Subcutaneous adipose tissue (tissue), 4 donors: Measurements from ENCODE around the gene SLC35F3. TPM values are rescaled to one million over a fixed set of nuclear protein-coding genes. Genes with fewer than 3 reads are reported as not detected.

Experiments
- CTCF ChIP-seq: fragments of 450-650 bp; IDR thresholded peaks from one replicate; pipeline ENCODE4 v1.5.1; 2016; ENCODE audit warnings: low read depth, mild to moderate bottlenecking, control low read depth, antibody characterized with exemption, moderate library complexity
- total RNA-seq, 4 donors: library from RNA; depleted of rRNA; stranded (reverse); fragments of >200 nt; gene quantifications; one replicate each; pipeline ENCODE4 v1.1.0, GENCODE V29; 2016

The SLC35F3 gene
- total RNA-seq, 4 donors from 2014 or later, result 0.44 TPM; not detected in 3

- TF ChIP-seq CTCF, result no peak
Measured at GRCh38 chr1:234231893-234232276, 327.4 kb downstream of the SLC35F3 start.

GRCh38 chr1:234234199-234234598 lies 329.7 kb downstream of the SLC35F3 start:
- no peak for TF ChIP-seq CTCF

- TF ChIP-seq CTCF, result no peak
Measured at GRCh38 chr1:234235434-234235881, 331.0 kb downstream of the SLC35F3 start.

GRCh38 chr1:234237393-234237792 lies 332.9 kb downstream of the SLC35F3 start:
- TF ChIP-seq CTCF, result no peak

GRCh38 chr1:234238060-234238459 lies 333.6 kb downstream of the SLC35F3 start:
- TF ChIP-seq CTCF, result no peak

GRCh38 chr1:234239515-234239914 lies 335.0 kb downstream of the SLC35F3 start:
- TF ChIP-seq CTCF, result no peak

GRCh38 chr1:234239936-234240335 lies 335.5 kb downstream of the SLC35F3 start:
- no peak for TF ChIP-seq CTCF
